Endothelial cell of umbilical vein (primary cell): ENCODE data around the gene CAP2. TPM values are rescaled to one million over a fixed set of nuclear protein-coding genes. Genes with fewer than 3 reads are reported as not detected.

ENCODE experiments used
- BruUV-seq: library from RNA; stranded (reverse); fragments of 400-500 nt; replicated peaks from 2 replicates; lab custom pipeline; 2021; lab: Mats Ljungman, UMichigan
- CTCF ChIA-PET: fragments of 300-600, 350-600 bp; sonication (Branson Sonifier 250); formaldehyde crosslinking; loops from one replicate; lab custom pipeline; 2021; ENCODE audit warnings: antibody characterized with exemption, inconsistent platforms; lab: Charles Lee
- POLR2A ChIA-PET: fragments of 300-600, 350-600 bp; sonication (Branson Sonifier 250); formaldehyde crosslinking; loops from one replicate; lab custom pipeline; 2021; ENCODE audit warnings: antibody characterized with exemption, inconsistent platforms; lab: Charles Lee
- DNase-seq: peaks from one replicate; pipeline ENCODE4 v3.0.0-alpha.2; 2011; ENCODE audit warnings: low read depth, low spot score
- FAIRE-seq: peaks from 2 replicates; lab custom pipeline; 2011; peaks lifted over from hg19 to GRCh38; lab: Jason Lieb, UNC
- H2AFZ ChIP-seq: 2 replicates; pipeline ENCODE4 v1.6.0; 2012; ENCODE audit warnings: low read depth, low read length, control low read depth, inconsistent platforms
- H3K27ac ChIP-seq: 2 replicates; pipeline ENCODE4 v1.5.1; 2011; ENCODE audit warnings: low read depth, mild to moderate bottlenecking, control low read depth, low read length, moderate library complexity; ENCODE audit not compliant: insufficient read depth
- H3K27me3 ChIP-seq, 2 experiments: 2 replicates each; pipeline versions ENCODE4 v1.6.0 to v1.6.1; 2011; ENCODE audit warnings: low read length in 2 of 2, mixed read lengths in 1 of 2; ENCODE audit not compliant: control insufficient read depth in 2 of 2, insufficient read depth in 2 of 2
- H3K36me3 ChIP-seq, 2 experiments: 2 replicates in 1 of 2; 3 replicates in 1 of 2; pipeline ENCODE4 v1.5.1; 2011; ENCODE audit warnings: low read length in 2 of 2, mild to moderate bottlenecking in 1 of 2, moderate library complexity in 1 of 2; ENCODE audit not compliant: control insufficient read depth in 2 of 2, insufficient read depth in 2 of 2; ENCODE audit errors: extremely low read depth in 1 of 2
- H3K4me1 ChIP-seq: 3 replicates; pipeline ENCODE4 v1.5.1; 2011; ENCODE audit warnings: mild to moderate bottlenecking, low read length; ENCODE audit not compliant: control insufficient read depth, insufficient read depth; ENCODE audit errors: extremely low read depth
- H3K4me2 ChIP-seq: 2 replicates; pipeline ENCODE4 v1.6.1; 2011; ENCODE audit warnings: low read length, control low read depth, mixed read lengths; ENCODE audit not compliant: insufficient read depth
- H3K4me3 ChIP-seq, 3 experiments: fragments of 200-600 bp in 1 of 3; sonication (generic), shearing (Covaris generic) in 1 of 3; replicated peaks in 1 of 3; 2 replicates each; pipeline ENCODE4 v1.5.1; 2011 to 2016; ENCODE audit warnings: control low read depth in 3 of 3, low read length in 3 of 3, mild to moderate bottlenecking in 2 of 3, inconsistent platforms in 1 of 3, low read depth in 1 of 3, moderate library complexity in 1 of 3; ENCODE audit not compliant: insufficient read depth in 1 of 3
- H3K79me2 ChIP-seq: 2 replicates; pipeline ENCODE4 v1.6.0; 2012; ENCODE audit warnings: low read length, inconsistent platforms; ENCODE audit not compliant: control insufficient read depth, insufficient read depth
- H3K9ac ChIP-seq: replicated peaks from 2 replicates; pipeline ENCODE3; 2011; ENCODE audit warnings: low read length, control low read depth; ENCODE audit not compliant: insufficient read depth; ENCODE audit errors: extremely low read depth
- H3K9me1 ChIP-seq: replicated peaks from 3 replicates; pipeline ENCODE4 v1.6.0; 2011; ENCODE audit warnings: mild to moderate bottlenecking, low read length; ENCODE audit not compliant: control insufficient read depth, insufficient read depth; ENCODE audit errors: extremely low read depth
- H3K9me3 ChIP-seq: replicated peaks from 2 replicates; pipeline ENCODE4 v1.5.1; 2012; ENCODE audit warnings: low read length, inconsistent platforms; ENCODE audit not compliant: control insufficient read depth, insufficient read depth
- H4K20me1 ChIP-seq: replicated peaks from 2 replicates; pipeline ENCODE3; 2011; ENCODE audit warnings: mild to moderate bottlenecking, low read length; ENCODE audit not compliant: control insufficient read depth, insufficient read depth; ENCODE audit errors: extremely low read depth
- CTCF ChIP-seq, 2 donors: IDR thresholded peaks; 1 replicate in 1 of 2; 2 replicates in 1 of 2; pipeline ENCODE4 v1.5.1; 2011; ENCODE audit warnings: low read length in 2 of 2, mild to moderate bottlenecking in 2 of 2, moderate library complexity in 2 of 2, control low read depth in 1 of 2, inconsistent platforms in 1 of 2, low read depth in 1 of 2; ENCODE audit not compliant: insufficient read depth in 1 of 2; ENCODE audit errors: extremely low read depth in 1 of 2
- EZH2 ChIP-seq: IDR thresholded peaks from 2 replicates; pipeline ENCODE4 v1.6.1; 2012; ENCODE audit warnings: borderline replicate concordance, low read depth, mild to moderate bottlenecking, moderate library complexity, low read length, inconsistent platforms; ENCODE audit not compliant: severe bottlenecking
- FOS ChIP-seq: IDR thresholded peaks from 2 replicates; pipeline ENCODE4 v1.6.1; 2011; ENCODE audit warnings: mild to moderate bottlenecking, low read length, moderate library complexity, borderline replicate concordance; ENCODE audit not compliant: insufficient read depth
- GATA2 ChIP-seq: IDR thresholded peaks from 2 replicates; pipeline ENCODE4 v1.7.0; 2011; ENCODE audit warnings: low read depth, mild to moderate bottlenecking, moderate library complexity, mixed read lengths, low read length; ENCODE audit not compliant: insufficient read length, insufficient read depth
- JUN ChIP-seq: IDR thresholded peaks from 2 replicates; pipeline ENCODE4 v1.6.1; 2011; ENCODE audit warnings: borderline replicate concordance, low read depth; ENCODE audit not compliant: insufficient read length, insufficient read depth
- MAX ChIP-seq: IDR thresholded peaks from 2 replicates; pipeline ENCODE4 v1.6.1; 2011; ENCODE audit not compliant: insufficient read depth, insufficient read length
- MYC ChIP-seq: IDR thresholded peaks from one replicate; pipeline ENCODE4 v1.6.1; 2011; ENCODE audit warnings: mild to moderate bottlenecking, low read depth, low read length
- POLR2A ChIP-seq: IDR thresholded peaks from 2 replicates; pipeline ENCODE4 v1.6.1; 2012; ENCODE audit warnings: low read depth, mild to moderate bottlenecking, control low read depth, low read length
- POLR2AphosphoS5 ChIP-seq: IDR thresholded peaks from 2 replicates; pipeline ENCODE4 v1.6.1; 2012; ENCODE audit warnings: low read depth, mild to moderate bottlenecking, control low read depth, low read length, moderate library complexity; ENCODE audit not compliant: insufficient read depth
- dilution Hi-C: fragments of 300-500 bp; cut with MboI; formaldehyde crosslinking; loops from one replicate; pipeline ENCODE4 v1.15.0; 2019; ENCODE audit warnings: low sequenced_read_pairs; ENCODE audit not compliant: extremely low pct_ligation_motif_present
- intact Hi-C: fragments of 100-400 bp; cut with micrococcal nuclease; formaldehyde crosslinking; loops from one replicate; pipeline ENCODE4 v1.10.0; 2022
- polyA plus RNA-seq, 4 experiments: library from polyadenylated mRNA; depleted of rRNA in 3 of 4; stranded (reverse) in 3 of 4; unstranded in 1 of 4; fragments of >200 nt; gene quantifications; 2 replicates each; pipeline versions ENCODE4 v1.2.1 to v1.2.3, GENCODE V29; 2011 to 2012; ENCODE audit warnings: missing spikeins in 1 of 4
- total RNA-seq: library from RNA; stranded (reverse); gene quantifications from 2 replicates; pipeline ENCODE4 v1.2.3, GENCODE V29; 2021

CAP2 gene
- total and polyA plus RNA-seq, 2 donors (not counting 3 experiments of a cell fraction or from before 2014, with no cell fraction given) = 12.2 to 21.3 TPM

GRCh38 chr6:17442196-17442595, 48.8 kb downstream of the CAP2 start:
- Histone ChIP-seq H3K9ac (no peak overlapping the region), H3K27me3 (no peaks in the 10 kb centered on the region), H3K36me3 (no peaks in the 10 kb centered on the region), H3K9me3 (no peaks in the 10 kb centered on the region), H2AFZ (no peak overlapping the region), H3K4me1 (no peaks in the 10 kb centered on the region), H3K9me1 (no peaks in the 10 kb centered on the region), H3K4me3 (no peak overlapping the region), H3K27ac (no peak overlapping the region), H4K20me1 (no peaks in the 10 kb centered on the region), H3K4me2 (no peak overlapping the region), H3K79me2 (no peaks in the 10 kb centered on the region)
- no TSS peak for BruUV-seq
- POLR2A ChIA-PET = no interaction called here
- dilution Hi-C loops = no loop called here
- intact Hi-C loops = no loop called here
- FAIRE-seq (no peak), DNase-seq (no peak)
- TF ChIP-seq POLR2A = no peak
- no peak for TF ChIP-seq POLR2AphosphoS5
- no peak for TF ChIP-seq EZH2
- no peak for TF ChIP-seq CTCF (IDR thresholded peaks at IDR 0.05; ENCODE audit: extremely low read depth in 1 of 2, insufficient read depth in 1 of 2, low read depth in 1 of 2, low read length in 2 of 2)
- TF ChIP-seq GATA2 = no peak
- TF ChIP-seq JUN = no peak
- TF ChIP-seq MAX = no peak
- TF ChIP-seq MYC = no peak
- no peak for TF ChIP-seq FOS
- CTCF ChIA-PET = interaction anchor here (0.6 kb wide), 1 partner anchor 683 kb away, joined by 3 read pairs; no protein-coding TSS in a partner anchor
